Breast epithelium (tissue), 4 donors: Measurements from ENCODE around the gene C1QTNF1. TPM values are rescaled to one million over a fixed set of nuclear protein-coding genes. Genes with fewer than 3 reads are reported as not detected.
A peak's percentile ranks its signal among the peaks of the same experiment; 100 is the strongest.

Experiments
- DNase-seq, 2 donors: peaks; one replicate each; pipeline ENCODE4 v3.0.0-alpha.2; 2019; ENCODE audit warnings: low spot score in 2 of 2
- H3K27ac ChIP-seq, 2 donors: fragments of 200-600 bp; sonication (generic) in 1 of 2; one replicate each; pipeline ENCODE4 v1.5.1; 2016 to 2019; ENCODE audit warnings: mild to moderate bottlenecking in 1 of 2
- H3K27me3 ChIP-seq, 2 donors: fragments of 200-600 bp; sonication (generic) in 1 of 2; one replicate each; pipeline versions ENCODE4 v1.5.1 to v1.6.0; 2017 to 2019; ENCODE audit warnings: control low read depth in 1 of 2, mild to moderate bottlenecking in 1 of 2
- H3K36me3 ChIP-seq: fragments of 200-600 bp; one replicate; pipeline ENCODE4 v1.5.1; 2019
- H3K4me1 ChIP-seq, 2 donors: fragments of 200-600 bp; sonication (generic); one replicate each; pipeline ENCODE4 v1.5.1; 2016 to 2019; ENCODE audit warnings: control low read depth in 1 of 2
- H3K4me3 ChIP-seq, 3 donors: fragments of 200-600 bp; sonication (generic); 1 replicate in 2 of 3; 2 replicates in 1 of 3; pipeline ENCODE4 v1.5.1; 2016 to 2019; ENCODE audit warnings: mild to moderate bottlenecking in 3 of 3, moderate library complexity in 2 of 3
- H3K9me3 ChIP-seq, 2 donors: fragments of 200-600 bp; sonication (generic) in 1 of 2; one replicate each; pipeline ENCODE4 v1.5.1; 2016 to 2019; ENCODE audit warnings: control low read depth in 1 of 2
- CTCF ChIP-seq, 3 donors: fragments of 450-650 bp; IDR thresholded peaks; one replicate each; pipeline ENCODE4 v1.5.1; 2016 to 2017; ENCODE audit warnings: antibody characterized with exemption in 3 of 3, mild to moderate bottlenecking in 3 of 3, moderate library complexity in 3 of 3
- POLR2A ChIP-seq: fragments of 450-650 bp; IDR thresholded peaks from one replicate; pipeline ENCODE4 v1.6.1; 2016; ENCODE audit warnings: antibody characterized with exemption, mild to moderate bottlenecking, moderate library complexity
- POLR2AphosphoS5 ChIP-seq, 3 donors: sonication (generic); formaldehyde crosslinking; IDR thresholded peaks; one replicate each; pipeline ENCODE4 v1.6.1; 2017; ENCODE audit warnings: antibody characterized with exemption in 3 of 3
- intact Hi-C: fragments of 100-400 bp; cut with DNase I; formaldehyde crosslinking; loops from one replicate; pipeline ENCODE4 v1.15.1; 2023; ENCODE audit warnings: low total_unique reads
- total RNA-seq, 3 donors: library from RNA; depleted of rRNA; stranded (reverse); fragments of >200 nt; gene quantifications; one replicate each; pipeline ENCODE4 v1.1.0, GENCODE V29; 2016

C1QTNF1 gene
- total RNA-seq, 3 donors from 2014 or later = 54.0 to 326 (median 61.9) TPM

GRCh38 chr17:79035686-79036085 is 11.7 kb downstream of the C1QTNF1 start:
- H3K27ac ChIP-seq = peak overlapping the region in 1 of 2 donors; percentile 38
- intact Hi-C loops = no loop called here
- H3K27me3 ChIP-seq = no peaks in the 10 kb centered on the region
- peaks cover 4 to 11% of the 10 kb centered on the region in 2 donors for H3K4me1 ChIP-seq
- no peaks in the 10 kb centered on the region for H3K36me3 ChIP-seq
- H3K9me3 ChIP-seq = no peaks in the 10 kb centered on the region
- H3K4me3 ChIP-seq = no peak overlapping the region
- TF ChIP-seq POLR2A = no peak
- no peak for TF ChIP-seq POLR2AphosphoS5 (IDR thresholded peaks at IDR 0.05)
- TF ChIP-seq CTCF (IDR thresholded peaks at IDR 0.05) = no peak
- peak in 1 of 2 donors; percentile 28 for DNase-seq

- Histone ChIP-seq H3K27ac (peak overlapping the region in 1 of 2 donors; percentile 38), H3K9me3 (no peaks in the 10 kb centered on the region), H3K4me3 (no peak overlapping the region), H3K4me1 (peaks cover 4 to 11% of the 10 kb centered on the region in 2 donors), H3K36me3 (no peaks in the 10 kb centered on the region), H3K27me3 (no peaks in the 10 kb centered on the region)
- intact Hi-C loops = no loop called here
- no peak for TF ChIP-seq CTCF (IDR thresholded peaks at IDR 0.05)
- TF ChIP-seq POLR2AphosphoS5 (IDR thresholded peaks at IDR 0.05) = no peak
- no peak for TF ChIP-seq POLR2A
- DNase-seq = peak in 1 of 2 donors; percentile 19
Measured at GRCh38 chr17:79036181-79036580, 12.2 kb downstream of the C1QTNF1 start.

GRCh38 chr17:79036596-79036995 is 12.6 kb downstream of the C1QTNF1 start:
- H3K4me3 ChIP-seq = no peak overlapping the region
- no peaks in the 10 kb centered on the region for H3K9me3 ChIP-seq
- no peaks in the 10 kb centered on the region for H3K36me3 ChIP-seq
- peak in 1 of 2 donors; percentile 3 for DNase-seq
- intact Hi-C loops = no loop called here
- H3K27me3 ChIP-seq = no peaks in the 10 kb centered on the region
- TF ChIP-seq POLR2A = no peak
- TF ChIP-seq CTCF (IDR thresholded peaks at IDR 0.05) = no peak
- TF ChIP-seq POLR2AphosphoS5 (IDR thresholded peaks at IDR 0.05) = peak in 1 of 3 donors; percentile 24
- H3K4me1 ChIP-seq = peaks cover 4 to 11% of the 10 kb centered on the region in 2 donors
- H3K27ac ChIP-seq = peak overlapping the region; percentile 38

- intact Hi-C loops = no loop called here
- H3K4me1 ChIP-seq = peaks cover 0 to 8% of the 10 kb centered on the region in 2 donors
Measured at GRCh38 chr17:79038545-79039135, 14.7 kb downstream of the C1QTNF1 start.

More at GRCh38 chr17:79038545-79039135, 14.7 kb downstream of the C1QTNF1 start:
- TF ChIP-seq POLR2AphosphoS5 (IDR thresholded peaks at IDR 0.05) = peak; percentile 18 to 73 (median 37)
- no peak for TF ChIP-seq POLR2A
- TF ChIP-seq CTCF (IDR thresholded peaks at IDR 0.05) = no peak
- peak in 1 of 2 donors; percentile 49 for DNase-seq
- H3K4me3 ChIP-seq = no peak overlapping the region
- H3K27ac ChIP-seq = peak overlapping the region; percentile 68 to 80
- H3K27me3 ChIP-seq = no peaks in the 10 kb centered on the region
- H3K36me3 ChIP-seq = no peaks in the 10 kb centered on the region
- H3K9me3 ChIP-seq = no peaks in the 10 kb centered on the region
